Upper lobe of right lung (tissue), 1 donor: Measurements from ENCODE around the gene SF1. TPM values are rescaled to one million over a fixed set of nuclear protein-coding genes. Genes with fewer than 3 reads are reported as not detected.

Experiments used
- ATAC-seq: fragments of 200-7000 bp; cut with Tn5 transposase; one replicate; pipeline ENCODE4 v1.9.1; 2020; ENCODE audit warnings: mild to moderate bottlenecking, moderate library complexity
- DNase-seq: peaks from one replicate; pipeline ENCODE4 v3.0.0-alpha.2; 2020
- H3K27ac ChIP-seq: fragments of 200-600 bp; one replicate; pipeline ENCODE4 v1.8.0; 2022
- H3K27me3 ChIP-seq: fragments of 200-600 bp; one replicate; pipeline ENCODE4 v1.8.0; 2022; ENCODE audit warnings: mild to moderate bottlenecking
- H3K36me3 ChIP-seq: fragments of 200-600 bp; one replicate; pipeline ENCODE4 v1.8.0; 2022
- H3K4me1 ChIP-seq: fragments of 200-600 bp; one replicate; pipeline ENCODE4 v1.8.0; 2022
- H3K4me3 ChIP-seq: fragments of 200-600 bp; one replicate; pipeline ENCODE4 v1.8.0; 2022; ENCODE audit warnings: mild to moderate bottlenecking
- H3K9me3 ChIP-seq: fragments of 200-600 bp; one replicate; pipeline ENCODE4 v1.8.0; 2022
- intact Hi-C: fragments of 100-400 bp; cut with DNase I; formaldehyde crosslinking; loops from one replicate; pipeline ENCODE4 v1.11.0; 2022
- total RNA-seq: library from RNA; stranded (reverse); fragmentation: NEBNext Ultra II Directional; extraction: Animal tissue kit (Norgen Biotek cat#: 25700); gene quantifications from one replicate; pipeline ENCODE4 v1.2.1, GENCODE V29; 2021
- TF ChIP-seq, protein P1 (sequence below): fragments of 200-600 bp; IDR thresholded peaks from one replicate; pipeline ENCODE4 v1.8.0; 2022; ENCODE audit warnings: antibody characterized with exemption
- donor health status: DM: no; HTN: yes; CAD: no; lungs with severe emphysema.

Gene SF1
- total RNA-seq, 1 donor from 2014 or later, result 294 TPM

DNA sequence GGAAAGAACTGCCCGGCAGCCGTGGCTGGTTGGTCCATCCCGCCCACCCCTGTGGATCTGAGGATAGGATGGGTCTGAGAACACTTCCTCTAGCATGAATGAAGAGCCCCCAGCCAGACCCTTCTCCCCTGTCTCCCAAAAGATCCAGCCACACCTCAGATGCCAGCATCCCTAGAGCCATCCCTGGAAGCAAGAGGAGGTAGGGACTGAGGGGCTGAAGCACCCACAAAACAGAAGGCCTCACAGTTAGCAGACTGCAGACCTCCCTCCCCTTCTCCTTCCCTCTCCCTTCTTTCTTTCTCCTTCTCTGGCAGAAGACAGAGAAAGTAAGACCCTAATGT, 57.0 kb downstream of the SF1 start:
- ATAC-seq, result no peak
- no peak overlapping the region for H3K27ac ChIP-seq
- peaks cover 54% of the 10 kb centered on the region for H3K27me3 ChIP-seq
- intact Hi-C loops, result no loop called here
- TF ChIP-seq, protein P1, sequence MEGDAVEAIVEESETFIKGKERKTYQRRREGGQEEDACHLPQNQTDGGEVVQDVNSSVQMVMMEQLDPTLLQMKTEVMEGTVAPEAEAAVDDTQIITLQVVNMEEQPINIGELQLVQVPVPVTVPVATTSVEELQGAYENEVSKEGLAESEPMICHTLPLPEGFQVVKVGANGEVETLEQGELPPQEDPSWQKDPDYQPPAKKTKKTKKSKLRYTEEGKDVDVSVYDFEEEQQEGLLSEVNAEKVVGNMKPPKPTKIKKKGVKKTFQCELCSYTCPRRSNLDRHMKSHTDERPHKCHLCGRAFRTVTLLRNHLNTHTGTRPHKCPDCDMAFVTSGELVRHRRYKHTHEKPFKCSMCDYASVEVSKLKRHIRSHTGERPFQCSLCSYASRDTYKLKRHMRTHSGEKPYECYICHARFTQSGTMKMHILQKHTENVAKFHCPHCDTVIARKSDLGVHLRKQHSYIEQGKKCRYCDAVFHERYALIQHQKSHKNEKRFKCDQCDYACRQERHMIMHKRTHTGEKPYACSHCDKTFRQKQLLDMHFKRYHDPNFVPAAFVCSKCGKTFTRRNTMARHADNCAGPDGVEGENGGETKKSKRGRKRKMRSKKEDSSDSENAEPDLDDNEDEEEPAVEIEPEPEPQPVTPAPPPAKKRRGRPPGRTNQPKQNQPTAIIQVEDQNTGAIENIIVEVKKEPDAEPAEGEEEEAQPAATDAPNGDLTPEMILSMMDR, result no peak
- H3K4me3 ChIP-seq, result no peak overlapping the region
- H3K4me1 ChIP-seq, result peaks cover 7% of the 10 kb centered on the region
- no peaks in the 10 kb centered on the region for H3K36me3 ChIP-seq
- no peaks in the 10 kb centered on the region for H3K9me3 ChIP-seq
- no peak for DNase-seq

DNA sequence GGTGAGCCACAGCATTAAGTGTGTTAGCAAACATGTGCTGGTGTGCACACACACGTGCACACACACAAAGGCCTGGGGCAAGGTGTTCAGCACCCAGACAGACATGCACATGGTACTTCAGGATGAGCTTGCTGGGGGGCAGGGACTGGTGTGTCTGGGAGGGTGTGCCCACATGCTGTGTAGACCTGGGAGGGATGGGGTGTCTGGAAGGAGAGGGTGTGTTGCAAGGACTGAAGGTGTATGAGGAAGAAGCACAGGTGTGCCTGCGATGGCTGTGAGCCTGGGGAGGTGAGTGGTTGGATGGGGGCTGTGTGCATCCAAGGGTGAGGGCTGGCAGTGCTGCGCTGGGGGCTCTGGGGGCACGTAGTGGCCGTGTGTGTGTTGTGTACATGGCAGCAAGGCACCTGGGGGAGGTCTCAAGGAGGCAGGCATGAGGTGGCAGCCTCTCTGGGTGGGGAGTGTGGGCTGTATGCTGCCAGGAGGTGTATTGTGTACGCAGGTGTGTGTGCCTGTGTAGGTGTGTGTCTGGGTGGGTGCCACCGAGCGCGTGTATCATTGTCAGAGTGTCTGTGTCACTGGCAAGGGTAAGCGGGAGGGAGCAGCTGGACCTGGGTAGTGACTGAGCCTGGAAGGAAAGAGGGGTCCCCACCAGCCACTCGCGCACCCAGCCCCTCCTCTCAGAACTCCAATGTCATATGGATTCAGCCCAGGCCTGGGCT, 57.5 kb downstream of the SF1 start:
- DNase-seq (peak; percentile 55), ATAC-seq (no peak)
- Histone ChIP-seq H3K4me1 (peaks cover 7% of the 10 kb centered on the region), H3K4me3 (no peak overlapping the region), H3K36me3 (no peaks in the 10 kb centered on the region), H3K9me3 (no peaks in the 10 kb centered on the region), H3K27me3 (peaks cover 59% of the 10 kb centered on the region), H3K27ac (no peak overlapping the region)
- TF ChIP-seq, protein P1, result no peak
- intact Hi-C loops, result no loop called here

DNA sequence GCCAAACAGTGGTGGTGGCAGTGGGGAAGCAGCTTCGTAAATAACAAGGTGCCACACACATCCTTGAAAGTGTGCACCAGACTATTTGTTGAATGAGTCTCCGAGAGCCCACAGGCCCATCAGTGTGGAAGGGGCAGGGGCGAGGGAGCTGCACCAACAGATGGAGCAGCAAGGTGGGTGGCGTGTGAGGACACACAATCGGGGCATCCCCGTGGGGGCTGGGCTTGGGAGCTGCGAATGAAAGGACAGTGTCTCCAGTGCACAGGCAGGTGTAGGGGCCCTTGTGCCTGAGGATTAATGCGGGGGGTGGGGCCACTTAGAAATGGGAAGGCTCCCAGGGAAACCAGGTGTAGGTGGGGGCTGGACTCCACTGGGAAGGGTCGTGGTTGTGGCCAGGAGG, 58.2 kb downstream of the SF1 start:
- Histone ChIP-seq H3K27me3 (peaks cover 66% of the 10 kb centered on the region), H3K36me3 (no peaks in the 10 kb centered on the region), H3K9me3 (no peaks in the 10 kb centered on the region), H3K4me1 (peaks cover 7% of the 10 kb centered on the region), H3K4me3 (no peak overlapping the region), H3K27ac (no peak overlapping the region)
- no peak for ATAC-seq
- TF ChIP-seq, protein P1, result no peak
- DNase-seq, result peak; percentile 42
- intact Hi-C loops, result no loop called here

DNA sequence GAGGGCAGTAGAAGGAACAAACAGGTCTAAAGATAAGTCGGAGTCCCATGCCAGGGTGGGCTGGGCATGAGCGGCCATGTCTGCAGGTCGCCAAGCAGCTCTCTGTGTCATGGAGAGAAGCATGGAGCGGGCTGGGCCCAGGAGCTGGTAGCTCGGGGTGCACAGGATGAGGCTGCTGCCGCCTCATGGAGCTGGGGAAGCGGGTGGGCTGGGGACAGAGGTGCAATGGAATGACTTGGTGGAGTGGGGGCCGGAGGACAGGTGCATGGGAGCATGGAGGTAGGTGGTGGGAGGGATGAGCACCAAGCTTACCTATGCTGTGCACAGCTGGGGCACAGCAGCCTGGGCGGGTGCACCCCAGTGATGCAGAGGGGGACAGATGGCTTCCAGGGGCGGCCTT, 58.9 kb downstream of the SF1 start:
- no peaks in the 10 kb centered on the region for H3K9me3 ChIP-seq
- H3K4me1 ChIP-seq, result peaks cover 7% of the 10 kb centered on the region
- no peak for ATAC-seq
- intact Hi-C loops, result no loop called here
- H3K27ac ChIP-seq, result no peak overlapping the region
- peaks cover 73% of the 10 kb centered on the region for H3K27me3 ChIP-seq
- H3K36me3 ChIP-seq, result no peaks in the 10 kb centered on the region
- TF ChIP-seq, protein P1, result no peak
- no peak overlapping the region for H3K4me3 ChIP-seq
- peak; percentile 56 for DNase-seq

DNA sequence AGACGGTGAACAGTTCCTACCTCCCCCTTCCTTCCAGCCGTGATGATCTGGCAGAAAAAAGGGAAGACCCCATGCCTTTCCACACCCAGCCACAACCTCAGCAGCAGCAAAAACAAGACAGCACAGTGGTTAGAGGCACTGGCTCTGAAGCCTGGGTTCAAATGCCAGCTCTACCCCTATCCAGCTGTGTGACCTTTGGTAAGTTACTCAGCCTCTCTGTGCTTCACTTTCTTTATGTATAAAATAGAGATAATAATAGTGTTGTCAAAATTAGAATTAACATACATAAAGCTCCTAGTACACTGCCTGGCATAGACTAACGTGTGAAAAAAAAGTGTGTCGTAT, 59.6 kb downstream of the SF1 start:
- intact Hi-C loops, result no loop called here

More for the DNA sequence above, 59.6 kb downstream of the SF1 start:
- Histone ChIP-seq H3K9me3 (no peaks in the 10 kb centered on the region), H3K4me1 (peaks cover 6% of the 10 kb centered on the region), H3K36me3 (no peaks in the 10 kb centered on the region), H3K27ac (no peak overlapping the region), H3K27me3 (peaks cover 80% of the 10 kb centered on the region), H3K4me3 (no peak overlapping the region)
- TF ChIP-seq, protein P1, result no peak
- DNase-seq, result no peak
- no peak for ATAC-seq
